Measurements from ENCODE around the gene OSGEPL1. TPM values are rescaled to one million over a fixed set of nuclear protein-coding genes. Genes with fewer than 3 reads are reported as not detected.
"Not testable (repeated sequence)": the region's sequence is repeated elsewhere in the genome, so short reads cannot be mapped to it uniquely, and the experiment has no call there.

OSGEPL1 gene
- total RNA-seq, 1 donor from 2014 or later = 11.3 TPM

DNA sequence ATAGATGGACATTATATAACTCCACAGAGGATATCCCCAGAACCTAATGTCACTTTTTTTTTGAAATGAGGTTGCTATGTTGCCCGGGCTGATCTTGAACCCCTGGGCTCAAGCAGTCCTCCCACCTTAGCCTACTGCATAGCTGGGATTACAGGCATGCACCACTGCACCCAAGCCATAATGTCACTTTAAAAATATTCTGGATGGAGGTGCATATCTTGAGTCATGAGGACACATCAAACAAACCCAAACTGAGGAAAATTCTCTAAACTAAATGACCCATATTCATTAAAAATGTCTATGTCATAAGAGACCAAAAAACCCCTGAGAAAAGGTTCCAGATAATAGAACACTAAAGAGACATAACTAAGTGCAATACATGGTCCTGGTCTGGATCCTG, 36.3 kb downstream of the OSGEPL1 start:
- no peaks in the 10 kb centered on the region for H3K27me3 Mint-ChIP-seq (ENCODE audit: low read depth)
- H3K27ac Mint-ChIP-seq = no peak overlapping the region
- TF ChIP-seq, protein P1, sequence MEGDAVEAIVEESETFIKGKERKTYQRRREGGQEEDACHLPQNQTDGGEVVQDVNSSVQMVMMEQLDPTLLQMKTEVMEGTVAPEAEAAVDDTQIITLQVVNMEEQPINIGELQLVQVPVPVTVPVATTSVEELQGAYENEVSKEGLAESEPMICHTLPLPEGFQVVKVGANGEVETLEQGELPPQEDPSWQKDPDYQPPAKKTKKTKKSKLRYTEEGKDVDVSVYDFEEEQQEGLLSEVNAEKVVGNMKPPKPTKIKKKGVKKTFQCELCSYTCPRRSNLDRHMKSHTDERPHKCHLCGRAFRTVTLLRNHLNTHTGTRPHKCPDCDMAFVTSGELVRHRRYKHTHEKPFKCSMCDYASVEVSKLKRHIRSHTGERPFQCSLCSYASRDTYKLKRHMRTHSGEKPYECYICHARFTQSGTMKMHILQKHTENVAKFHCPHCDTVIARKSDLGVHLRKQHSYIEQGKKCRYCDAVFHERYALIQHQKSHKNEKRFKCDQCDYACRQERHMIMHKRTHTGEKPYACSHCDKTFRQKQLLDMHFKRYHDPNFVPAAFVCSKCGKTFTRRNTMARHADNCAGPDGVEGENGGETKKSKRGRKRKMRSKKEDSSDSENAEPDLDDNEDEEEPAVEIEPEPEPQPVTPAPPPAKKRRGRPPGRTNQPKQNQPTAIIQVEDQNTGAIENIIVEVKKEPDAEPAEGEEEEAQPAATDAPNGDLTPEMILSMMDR (IDR thresholded peaks at IDR 0.05; ENCODE audit: unreplicated experiment) = no peak

DNA sequence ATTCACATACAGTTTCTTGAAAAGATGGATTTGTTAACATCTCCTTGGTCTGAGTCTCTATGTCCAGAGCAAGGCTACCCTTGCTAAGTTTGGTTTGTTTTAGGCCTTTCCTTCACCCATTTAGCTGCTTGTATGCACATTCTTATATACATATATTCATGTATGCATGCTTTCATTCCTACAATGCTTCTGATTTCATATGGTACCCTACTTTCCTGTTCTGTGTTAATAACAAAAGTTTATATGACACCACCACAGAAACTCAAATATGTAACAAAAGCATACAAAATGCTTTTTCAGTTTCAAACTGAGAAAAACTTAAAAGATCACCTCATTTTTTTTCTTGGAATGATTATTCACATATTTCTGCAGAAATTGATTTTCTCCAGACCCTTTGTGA, 39.4 kb downstream of the OSGEPL1 start:
- H3K4me1 Mint-ChIP-seq = no peaks in the 10 kb centered on the region
- DNase-seq (ENCODE audit: low spot score in 2 of 2, unreplicated experiment in 2 of 2) = no peak
- H3K27ac Mint-ChIP-seq = no peak overlapping the region
- no peaks in the 10 kb centered on the region for H3K36me3 Mint-ChIP-seq
- H3K27me3 Mint-ChIP-seq (ENCODE audit: low read depth) = no peaks in the 10 kb centered on the region
- peaks cover 4% of the 10 kb centered on the region for H3K9me3 Mint-ChIP-seq
- TF ChIP-seq, protein P1 (IDR thresholded peaks at IDR 0.05; ENCODE audit: unreplicated experiment) = no peak
- H3K4me3 Mint-ChIP-seq = no peak overlapping the region

More for the DNA sequence above, 36.3 kb downstream of the OSGEPL1 start:
- H3K9me3 Mint-ChIP-seq = peaks cover 2% of the 10 kb centered on the region
- no peak overlapping the region for H3K4me3 Mint-ChIP-seq
- no peaks in the 10 kb centered on the region for H3K36me3 Mint-ChIP-seq
- no peak for DNase-seq (ENCODE audit: low spot score in 2 of 2, unreplicated experiment in 2 of 2)
- no peaks in the 10 kb centered on the region for H3K4me1 Mint-ChIP-seq

DNA sequence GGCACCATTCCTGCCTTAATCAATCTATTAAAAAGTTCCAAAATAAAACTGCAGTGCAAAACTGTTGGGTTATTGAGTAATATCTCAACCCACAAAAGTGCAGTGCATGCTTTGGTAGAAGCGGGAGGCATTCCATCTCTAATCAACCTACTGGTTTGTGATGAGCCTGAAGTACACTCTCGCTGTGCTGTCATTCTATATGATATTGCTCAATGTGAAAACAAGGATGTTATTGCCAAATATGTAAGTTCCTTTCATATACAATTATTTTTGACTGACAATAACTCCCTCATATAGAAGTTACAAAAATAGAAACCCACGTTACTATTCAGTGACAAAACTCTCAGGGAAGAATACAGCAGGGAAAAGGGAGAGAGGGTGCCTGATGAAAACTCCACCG, 43.0 kb downstream of the OSGEPL1 start:
- TF ChIP-seq, protein P1 (IDR thresholded peaks at IDR 0.05; ENCODE audit: unreplicated experiment) = no peak
- Mint-ChIP-seq H3K36me3 (peaks cover 4% of the 10 kb centered on the region), H3K4me3 (no peak overlapping the region), H3K27me3 (ENCODE audit: low read depth) (no peaks in the 10 kb centered on the region), H3K9me3 (peaks cover 29% of the 10 kb centered on the region), H3K4me1 (no peaks in the 10 kb centered on the region), H3K27ac (no peak overlapping the region)
- DNase-seq (ENCODE audit: low spot score in 2 of 2, unreplicated experiment in 2 of 2) = no peak

DNA sequence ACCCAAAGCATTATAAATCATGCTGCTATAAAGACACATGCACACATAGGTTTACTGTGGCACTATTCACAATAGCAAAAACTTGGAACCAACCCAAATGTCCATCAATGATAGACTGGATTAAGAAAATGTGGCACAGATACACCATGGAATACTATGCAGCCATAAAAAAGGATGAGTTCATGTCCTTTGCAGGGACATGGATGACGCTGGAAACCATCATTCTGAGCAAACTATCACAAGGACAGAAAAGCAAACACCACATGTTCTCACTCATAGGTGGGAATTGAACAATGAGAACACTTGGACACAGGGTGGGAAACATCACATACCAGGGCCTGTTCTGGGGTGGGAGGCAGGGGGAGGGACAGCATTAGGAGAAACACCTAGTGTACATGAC, 45.0 kb downstream of the OSGEPL1 start:
- DNase-seq (ENCODE audit: low spot score in 2 of 2, unreplicated experiment in 2 of 2); H3K27ac Mint-ChIP-seq; H3K27me3 Mint-ChIP-seq (ENCODE audit: low read depth); H3K4me1 Mint-ChIP-seq; H3K4me3 Mint-ChIP-seq: not testable (repeated sequence)
- Mint-ChIP-seq H3K9me3 (peaks cover 46% of the 10 kb centered on the region), H3K36me3 (peaks cover 19% of the 10 kb centered on the region)

DNA sequence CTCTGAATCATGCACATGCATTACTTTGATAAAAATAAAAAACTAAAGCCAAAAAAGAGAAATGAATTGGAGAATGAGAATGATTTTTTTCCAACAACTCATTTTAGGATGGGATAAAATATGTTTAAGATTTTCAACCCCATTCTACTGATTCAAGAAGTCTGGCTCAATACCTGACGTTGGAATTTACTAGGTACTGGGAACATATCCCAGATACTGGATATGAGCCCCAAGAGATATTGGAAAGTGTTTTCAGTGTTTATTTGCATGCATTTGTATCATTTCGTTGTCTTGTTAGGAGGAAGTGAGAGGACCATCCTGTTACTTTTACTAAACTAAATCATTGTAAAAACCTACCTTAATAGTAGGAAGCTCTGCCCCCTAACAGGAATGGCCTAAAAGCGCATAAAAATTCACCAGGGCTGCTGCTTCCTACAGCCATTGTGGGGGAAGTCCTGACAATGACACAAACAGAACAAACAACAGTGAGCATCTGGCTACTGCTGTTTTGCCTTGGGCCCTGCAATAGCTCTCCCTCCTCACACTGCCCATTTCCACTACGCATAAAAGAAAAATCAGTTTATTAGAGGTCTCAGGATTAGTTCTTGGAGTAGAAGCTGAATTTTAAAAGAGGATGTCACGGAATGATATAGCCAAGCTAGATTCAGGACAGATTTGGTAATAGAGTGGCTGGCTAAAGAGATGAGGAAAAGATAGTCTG, 52.9 kb downstream of the OSGEPL1 start:
- TF ChIP-seq, protein P1 (IDR thresholded peaks at IDR 0.05; ENCODE audit: unreplicated experiment) = no peak
- DNase-seq (ENCODE audit: low spot score in 2 of 2, unreplicated experiment in 2 of 2) = no peak
- Mint-ChIP-seq H3K27me3 (ENCODE audit: low read depth) (no peaks in the 10 kb centered on the region), H3K4me1 (no peaks in the 10 kb centered on the region), H3K36me3 (peaks cover 31% of the 10 kb centered on the region), H3K27ac (no peak overlapping the region), H3K9me3 (peaks cover 17% of the 10 kb centered on the region), H3K4me3 (no peak overlapping the region)

DNA sequence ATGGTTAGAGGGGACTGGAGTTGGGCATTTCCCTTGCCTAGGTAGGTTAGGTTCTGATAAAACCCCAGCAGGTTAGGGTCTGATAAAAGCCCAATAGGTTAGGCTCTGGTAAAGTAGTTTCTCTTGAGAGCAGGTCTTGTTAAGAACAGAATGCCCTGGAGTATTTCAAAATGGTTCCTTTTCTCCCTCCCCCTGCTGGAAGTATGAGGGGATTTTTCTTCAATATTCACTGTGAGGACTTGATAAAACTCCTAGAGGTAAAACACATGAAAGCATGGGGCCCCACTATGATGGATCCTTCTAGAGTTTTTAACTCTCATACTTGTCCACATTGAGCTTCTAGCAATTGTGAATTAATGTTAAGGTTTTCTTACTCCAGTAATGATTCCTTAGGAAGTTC, 60.5 kb downstream of the OSGEPL1 start:
- DNase-seq (ENCODE audit: low spot score in 2 of 2, unreplicated experiment in 2 of 2) = no peak
- Mint-ChIP-seq H3K9me3 (no peaks in the 10 kb centered on the region), H3K27ac (no peak overlapping the region), H3K4me1 (peaks cover 3% of the 10 kb centered on the region), H3K4me3 (no peak overlapping the region), H3K27me3 (ENCODE audit: low read depth) (no peaks in the 10 kb centered on the region), H3K36me3 (no peaks in the 10 kb centered on the region)
- TF ChIP-seq, protein P1 (IDR thresholded peaks at IDR 0.05; ENCODE audit: unreplicated experiment) = peak; percentile 46
